Stomach smooth muscle (tissue), 2 donors: ENCODE measurements around the gene BARX2.

ENCODE experiments used
- H3K27ac ChIP-seq: one replicate; pipeline ENCODE4 v1.7.0; 2013; ENCODE audit warnings: mild to moderate bottlenecking, low read length, inconsistent platforms
- H3K27me3 ChIP-seq, 2 donors: one replicate each; pipeline ENCODE4 v1.7.0; 2013; ENCODE audit warnings: low read length in 2 of 2; ENCODE audit not compliant: insufficient read depth in 2 of 2, control insufficient read depth in 1 of 2
- H3K36me3 ChIP-seq, 2 donors: one replicate each; pipeline ENCODE4 v1.7.0; 2013; ENCODE audit warnings: low read length in 2 of 2; ENCODE audit not compliant: control insufficient read depth in 2 of 2, insufficient read depth in 2 of 2
- H3K4me1 ChIP-seq: one replicate; pipeline ENCODE4 v1.7.0; 2013; ENCODE audit warnings: low read length; ENCODE audit not compliant: control insufficient read depth, insufficient read depth
- H3K4me3 ChIP-seq, 2 donors: one replicate each; pipeline ENCODE4 v1.7.0; 2013; ENCODE audit warnings: low read length in 2 of 2
- H3K9ac ChIP-seq, 2 donors: one replicate each; pipeline ENCODE4 v1.7.0; 2013; ENCODE audit warnings: low read length in 2 of 2, mild to moderate bottlenecking in 1 of 2
- H3K9me3 ChIP-seq, 2 donors: one replicate each; pipeline ENCODE4 v1.7.0; 2013; ENCODE audit warnings: low read length in 2 of 2; ENCODE audit not compliant: control insufficient read depth in 2 of 2
- donor health status: healthy.
- donor health status: Pancreatic carcinoma.

BARX2 gene

GRCh38 chr11:129374081-129374992 is 1.3 kb upstream of the BARX2 start:
- no peaks in the 10 kb centered on the region for H3K36me3 ChIP-seq
- no peaks in the 10 kb centered on the region for H3K9me3 ChIP-seq
- H3K4me1 ChIP-seq, result peaks cover 34% of the 10 kb centered on the region
- no peak overlapping the region for H3K27ac ChIP-seq
- H3K9ac ChIP-seq, result no peak overlapping the region
- H3K4me3 ChIP-seq, result peak overlapping the region; percentile 29 to 59
- H3K27me3 ChIP-seq, result peaks cover 58 to 78% of the 10 kb centered on the region in 2 donors

- H3K27me3 ChIP-seq, result peaks cover 58 to 87% of the 10 kb centered on the region in 2 donors
- peak overlapping the region in 1 of 2 donors; percentile 44 for H3K4me3 ChIP-seq
- H3K36me3 ChIP-seq, result no peaks in the 10 kb centered on the region
- H3K9me3 ChIP-seq, result no peaks in the 10 kb centered on the region
- H3K4me1 ChIP-seq, result peaks cover 34% of the 10 kb centered on the region
- no peak overlapping the region for H3K9ac ChIP-seq
- H3K27ac ChIP-seq, result no peak overlapping the region
Observed at GRCh38 chr11:129374993-129375750, 476 bp upstream of the BARX2 start.

- H3K27me3 ChIP-seq, result peaks cover 48 to 76% of the 10 kb centered on the region in 2 donors
- H3K9ac ChIP-seq, result no peak overlapping the region
- H3K27ac ChIP-seq, result no peak overlapping the region
- no peak overlapping the region for H3K4me3 ChIP-seq
- H3K36me3 ChIP-seq, result no peaks in the 10 kb centered on the region
- H3K9me3 ChIP-seq, result no peaks in the 10 kb centered on the region
- peaks cover 34% of the 10 kb centered on the region for H3K4me1 ChIP-seq
Observed at GRCh38 chr11:129376658-129377341, 1.2 kb downstream of the BARX2 start.

GRCh38 chr11:129377739-129378138 is 2.1 kb downstream of the BARX2 start:
- Histone ChIP-seq H3K36me3 (no peaks in the 10 kb centered on the region), H3K4me3 (no peak overlapping the region), H3K27me3 (peaks cover 43 to 66% of the 10 kb centered on the region in 2 donors), H3K9ac (no peak overlapping the region), H3K9me3 (no peaks in the 10 kb centered on the region), H3K27ac (no peak overlapping the region), H3K4me1 (peaks cover 28% of the 10 kb centered on the region)

- H3K4me3 ChIP-seq, result no peak overlapping the region
- H3K27ac ChIP-seq, result no peak overlapping the region
- peaks cover 6% of the 10 kb centered on the region for H3K4me1 ChIP-seq
Observed at GRCh38 chr11:129380413-129380812, 4.8 kb downstream of the BARX2 start.

GRCh38 chr11:129382583-129382982 is 6.9 kb downstream of the BARX2 start:
- Histone ChIP-seq H3K27ac (no peak overlapping the region), H3K4me1 (no peaks in the 10 kb centered on the region), H3K9ac (no peak overlapping the region), H3K4me3 (no peak overlapping the region), H3K9me3 (no peaks in the 10 kb centered on the region), H3K36me3 (no peaks in the 10 kb centered on the region), H3K27me3 (peaks cover 18 to 30% of the 10 kb centered on the region in 2 donors)

More at GRCh38 chr11:129380413-129380812, 4.8 kb downstream of the BARX2 start:
- Histone ChIP-seq H3K9me3 (no peaks in the 10 kb centered on the region), H3K27me3 (peaks cover 23 to 43% of the 10 kb centered on the region in 2 donors), H3K9ac (no peak overlapping the region), H3K36me3 (no peaks in the 10 kb centered on the region)

GRCh38 chr11:129383060-129383459 is 7.4 kb downstream of the BARX2 start:
- no peaks in the 10 kb centered on the region for H3K9me3 ChIP-seq
- H3K27me3 ChIP-seq, result peaks cover 13 to 25% of the 10 kb centered on the region in 2 donors
- no peaks in the 10 kb centered on the region for H3K36me3 ChIP-seq
- no peak overlapping the region for H3K4me3 ChIP-seq
- H3K4me1 ChIP-seq, result no peaks in the 10 kb centered on the region
- H3K27ac ChIP-seq, result no peak overlapping the region
- no peak overlapping the region for H3K9ac ChIP-seq

GRCh38 chr11:129383502-129383901 is 7.9 kb downstream of the BARX2 start:
- peaks cover 12 to 26% of the 10 kb centered on the region in 2 donors for H3K27me3 ChIP-seq
- no peak overlapping the region for H3K27ac ChIP-seq

GRCh38 chr11:129384415-129384814 is 8.8 kb downstream of the BARX2 start:
- H3K27ac ChIP-seq, result no peak overlapping the region

More at GRCh38 chr11:129383502-129383901, 7.9 kb downstream of the BARX2 start:
- Histone ChIP-seq H3K9ac (no peak overlapping the region), H3K4me1 (no peaks in the 10 kb centered on the region), H3K4me3 (no peak overlapping the region), H3K9me3 (no peaks in the 10 kb centered on the region), H3K36me3 (no peaks in the 10 kb centered on the region)

GRCh38 chr11:129385801-129386200 is 10.2 kb downstream of the BARX2 start:
- H3K27ac ChIP-seq, result no peak overlapping the region
- H3K9ac ChIP-seq, result no peak overlapping the region
- peaks cover 10 to 20% of the 10 kb centered on the region in 2 donors for H3K27me3 ChIP-seq
- H3K4me1 ChIP-seq, result no peaks in the 10 kb centered on the region
- H3K36me3 ChIP-seq, result no peaks in the 10 kb centered on the region
- no peaks in the 10 kb centered on the region for H3K9me3 ChIP-seq
- no peak overlapping the region for H3K4me3 ChIP-seq

More at GRCh38 chr11:129384415-129384814, 8.8 kb downstream of the BARX2 start:
- no peaks in the 10 kb centered on the region for H3K36me3 ChIP-seq
- peaks cover 12 to 19% of the 10 kb centered on the region in 2 donors for H3K27me3 ChIP-seq
- no peaks in the 10 kb centered on the region for H3K9me3 ChIP-seq
- no peak overlapping the region for H3K9ac ChIP-seq
- H3K4me3 ChIP-seq, result no peak overlapping the region
- H3K4me1 ChIP-seq, result no peaks in the 10 kb centered on the region
